NCI-H2107 (cell line): Measurements from ENCODE around the gene TRIO.
"Not testable (repeated sequence)": the region's sequence is repeated elsewhere in the genome, so short reads cannot be mapped to it uniquely, and the experiment has no call there.

Experiments
- DNase-seq: peaks from one replicate; lab custom pipeline; 2025; lab: John Stamatoyannopoulos, UW

TRIO gene

DNA sequence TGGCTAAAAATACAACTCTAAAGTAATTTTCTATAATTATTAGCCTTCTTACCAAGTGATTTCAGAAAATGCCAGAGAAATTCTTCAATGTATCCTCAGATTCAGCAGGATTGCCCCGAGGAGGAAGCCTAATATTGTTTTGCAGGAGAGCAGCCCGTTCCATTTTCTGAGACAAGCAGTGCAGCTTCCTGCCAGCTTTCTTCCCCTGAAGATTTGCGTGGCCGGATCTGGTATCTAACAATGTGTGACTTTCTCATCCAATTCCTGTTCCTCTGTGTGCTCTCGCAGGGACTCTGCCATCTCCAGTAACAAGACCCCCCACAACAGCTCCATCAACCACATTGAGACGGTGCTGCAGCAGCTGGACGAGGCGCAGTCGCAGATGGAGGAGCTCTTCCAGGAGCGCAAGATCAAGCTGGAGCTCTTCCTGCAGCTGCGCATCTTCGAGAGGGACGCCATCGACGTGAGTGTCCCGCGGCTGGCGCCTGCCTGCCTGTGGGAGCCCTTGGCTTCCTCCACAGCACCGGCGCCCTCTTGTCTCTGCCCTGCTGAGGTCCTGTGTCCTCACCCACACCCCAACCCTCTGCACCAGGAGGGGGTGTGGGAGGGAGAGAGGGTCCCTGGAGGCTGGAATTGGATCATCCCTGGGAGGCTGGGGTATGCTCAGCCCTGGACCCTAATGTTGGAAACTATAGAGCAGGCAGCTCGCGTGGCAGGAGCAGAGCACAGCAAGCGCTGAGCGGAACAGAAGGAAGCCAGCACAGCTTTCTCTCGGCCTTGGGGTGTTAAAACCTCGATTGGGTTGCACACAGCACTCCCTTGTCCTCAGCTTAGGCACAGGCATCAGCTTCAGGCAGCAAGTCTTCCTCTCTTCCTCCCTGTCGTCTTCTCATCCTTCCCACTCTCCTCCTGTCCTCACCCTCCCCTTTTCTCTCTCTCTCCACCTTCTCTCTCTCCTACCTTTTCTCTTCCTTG, 216.2 kb downstream of the TRIO start:
- DNase-seq = no peak

DNA sequence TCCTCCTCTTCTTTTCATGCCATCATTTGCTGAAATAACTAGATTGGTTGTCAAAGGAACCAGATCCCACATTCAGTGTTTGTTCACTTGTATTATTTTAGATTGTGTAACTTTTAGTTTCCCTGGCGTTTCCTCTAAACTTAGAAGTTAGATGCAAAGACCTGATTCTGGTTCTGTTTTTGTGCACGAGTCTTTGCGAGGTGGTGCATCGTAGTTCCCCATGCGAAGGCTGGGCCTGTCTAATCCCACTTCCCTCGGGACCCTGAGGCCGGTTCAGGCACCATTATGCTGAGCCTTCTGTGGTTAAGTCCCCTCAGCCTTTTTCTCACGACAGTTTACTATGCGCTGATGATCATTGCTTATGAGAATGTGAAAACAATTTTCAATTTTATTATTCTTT, 219.3 kb downstream of the TRIO start:
- DNase-seq = no peak

DNA sequence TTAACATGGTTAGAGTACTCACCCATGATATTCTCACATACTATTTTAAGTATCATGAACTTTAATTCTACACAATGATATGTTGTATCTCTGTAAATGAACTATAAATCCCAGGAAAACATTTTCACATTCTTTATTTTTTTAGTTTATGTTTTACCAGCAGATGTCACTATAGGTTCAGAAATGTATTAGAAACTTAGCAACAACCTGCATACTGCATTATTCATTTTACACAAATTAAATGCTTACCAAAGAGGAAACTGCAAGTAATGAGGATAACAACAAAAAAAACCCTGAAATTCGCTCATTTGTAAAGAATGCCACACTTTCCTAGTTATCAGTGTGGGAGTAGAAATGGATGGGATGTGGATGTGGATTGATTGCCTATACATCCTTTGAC, 221.0 kb downstream of the TRIO start:
- DNase-seq = no peak

DNA sequence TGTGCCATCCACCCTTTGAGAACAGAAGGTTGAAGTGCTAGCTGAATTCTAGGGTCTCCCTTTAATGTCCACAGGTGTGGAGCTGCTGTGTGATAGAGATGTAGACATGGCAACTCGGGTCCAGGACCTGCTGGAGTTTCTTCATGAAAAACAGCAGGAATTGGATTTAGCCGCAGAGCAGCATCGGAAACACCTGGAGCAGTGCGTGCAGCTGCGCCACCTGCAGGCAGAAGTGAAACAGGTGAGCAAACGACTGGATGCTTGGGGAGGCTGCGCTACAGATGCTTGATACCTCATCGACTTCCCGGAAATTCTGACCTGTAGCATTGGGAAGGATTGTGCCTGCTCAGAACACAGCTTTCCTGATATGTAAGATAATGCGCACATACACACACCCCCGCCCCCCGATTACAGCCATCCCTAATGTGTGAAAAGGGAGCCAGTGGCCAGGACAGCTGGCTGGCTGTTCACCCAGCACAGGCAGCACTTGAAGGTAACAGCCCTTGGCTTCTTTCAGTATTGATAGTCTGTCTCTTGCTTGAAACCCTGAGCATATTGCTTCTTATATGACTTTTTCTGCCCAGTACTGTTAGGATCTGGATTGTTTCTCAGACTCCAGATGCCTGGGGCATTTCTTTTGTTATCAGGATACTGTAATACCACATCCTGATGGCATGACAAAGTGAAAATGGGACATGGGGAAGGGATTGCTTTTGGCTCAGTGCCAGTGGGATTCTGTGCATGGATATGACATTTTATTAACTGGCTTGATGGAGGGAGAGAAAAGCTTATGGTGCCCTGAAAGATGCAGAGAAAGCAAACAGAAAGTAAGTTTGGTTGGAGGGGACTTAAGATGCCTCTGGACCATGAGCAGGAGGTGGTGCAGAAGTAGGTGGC, 221.7 kb downstream of the TRIO start:
- no peak for DNase-seq

DNA sequence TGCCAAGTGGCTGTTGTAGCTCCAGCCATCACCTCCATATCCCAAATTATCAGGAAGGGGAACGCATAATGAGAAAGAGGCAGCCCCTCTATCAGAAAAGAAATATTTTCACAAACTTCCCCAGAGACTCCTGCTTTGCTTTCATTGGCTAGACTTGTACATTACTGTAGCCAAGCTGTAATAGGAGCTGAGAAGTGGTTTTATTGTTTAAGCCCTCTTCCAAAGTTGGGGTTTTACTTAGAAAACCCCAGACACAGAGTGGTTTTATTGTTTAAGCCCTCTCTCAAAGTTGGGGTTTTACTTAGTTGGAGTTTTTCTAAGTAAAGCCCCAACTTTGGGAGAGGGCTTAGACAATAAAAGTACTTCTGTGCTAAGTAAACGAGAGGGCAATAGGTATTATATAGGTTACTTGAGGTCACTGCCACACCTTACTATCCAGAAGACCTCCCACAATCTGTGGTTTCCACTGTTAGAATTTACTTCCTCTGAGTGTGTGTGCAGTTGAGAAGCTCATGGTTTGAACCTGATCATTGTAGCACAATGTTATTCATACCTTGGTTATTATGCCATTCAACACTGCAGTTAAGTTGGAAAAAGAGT, 222.8 kb downstream of the TRIO start:
- no peak for DNase-seq

DNA sequence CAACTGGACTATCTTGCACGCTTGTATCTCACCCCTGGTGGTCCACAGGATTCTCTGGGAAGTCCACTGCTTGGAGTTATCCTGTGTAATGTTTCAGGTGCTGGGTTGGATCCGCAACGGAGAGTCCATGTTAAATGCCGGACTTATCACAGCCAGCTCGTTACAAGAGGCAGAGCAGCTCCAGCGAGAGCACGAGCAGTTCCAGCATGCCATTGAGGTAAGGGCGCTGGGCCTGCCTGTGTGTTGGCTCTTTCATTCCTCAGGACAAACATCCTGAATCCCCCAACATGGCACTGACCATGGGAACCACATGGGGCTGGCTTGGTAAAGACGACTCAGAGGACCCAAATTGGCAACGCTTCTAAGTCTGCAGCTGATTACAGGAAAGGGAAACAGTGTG, 223.6 kb downstream of the TRIO start:
- DNase-seq = no peak

DNA sequence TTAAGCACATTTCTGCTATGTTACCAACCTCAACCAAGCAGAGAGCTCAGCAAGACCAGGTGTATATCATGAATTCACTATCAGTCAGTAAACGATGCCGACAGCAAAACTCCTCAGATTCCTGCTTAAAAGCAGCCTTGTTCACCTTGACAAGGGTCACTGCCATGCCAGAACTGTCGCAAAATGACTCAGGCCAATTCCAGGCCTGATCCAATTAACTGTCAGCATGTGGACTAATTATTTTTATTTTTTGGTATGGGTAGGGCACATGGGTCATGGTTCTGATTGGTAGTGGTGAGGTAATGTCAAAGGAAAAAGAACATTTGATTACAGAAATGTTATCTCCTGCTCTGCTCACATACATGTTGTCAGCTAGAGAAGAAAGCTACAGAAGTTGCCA, 224.2 kb downstream of the TRIO start:
- no peak for DNase-seq

DNA sequence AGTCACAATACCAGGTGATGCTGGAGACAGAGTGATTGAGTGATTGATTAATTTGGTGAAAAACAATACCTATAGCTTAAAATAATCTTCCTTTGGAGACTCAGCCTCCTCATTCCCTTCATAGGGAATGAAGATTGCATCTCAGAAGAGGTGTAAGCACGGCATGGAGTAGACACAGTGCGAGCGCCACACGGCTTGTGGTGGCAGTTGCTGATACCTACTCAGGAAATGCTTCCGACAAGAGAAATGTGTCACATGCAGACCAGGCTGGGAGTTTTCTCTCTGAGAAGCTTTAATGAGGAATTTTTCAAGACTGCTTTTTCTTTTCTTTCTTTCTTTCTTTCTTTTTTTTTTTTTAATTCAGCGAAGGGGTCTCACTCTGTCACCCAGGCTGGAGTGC, 226.6 kb downstream of the TRIO start:
- no peak for DNase-seq

DNA sequence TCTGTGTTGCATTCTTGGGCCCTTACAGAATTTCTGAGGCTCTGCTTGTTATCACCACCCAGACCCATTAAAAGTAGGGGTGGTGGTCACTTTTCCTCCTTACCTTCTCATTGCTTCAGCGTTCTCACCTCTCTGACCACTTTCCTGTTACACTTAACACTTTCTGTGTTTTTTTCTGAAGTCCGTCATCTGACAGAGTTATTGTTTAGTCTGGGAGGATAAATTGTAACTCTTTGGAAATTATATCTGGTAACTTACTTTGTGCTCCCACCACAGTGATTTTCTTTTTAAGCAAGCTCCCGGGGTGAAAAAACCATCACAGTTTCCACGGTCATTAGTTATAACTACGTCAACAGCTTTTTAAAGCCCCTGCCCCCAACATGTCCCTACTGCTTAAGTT, 227.2 kb downstream of the TRIO start:
- no peak for DNase-seq

DNA sequence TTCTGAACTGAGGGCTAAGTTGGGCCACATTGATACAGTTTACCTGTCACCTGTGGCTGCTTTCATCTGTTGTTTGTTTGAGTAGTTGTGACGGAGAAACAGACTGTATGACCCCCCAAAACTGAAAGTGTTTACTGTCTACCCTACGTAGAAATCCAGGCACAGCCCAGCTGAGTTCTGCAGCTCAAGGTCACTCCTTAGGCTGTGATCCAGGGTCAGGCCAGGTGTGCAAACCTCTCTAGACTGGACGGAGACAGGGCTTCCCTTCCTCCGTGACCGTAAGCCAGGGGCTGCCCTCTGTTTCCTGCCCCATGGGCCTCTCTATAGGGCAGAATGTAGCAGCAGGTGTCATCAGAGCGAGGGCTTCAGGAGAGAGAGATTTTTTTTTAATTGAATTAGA, 230.5 kb downstream of the TRIO start:
- no peak for DNase-seq

DNA sequence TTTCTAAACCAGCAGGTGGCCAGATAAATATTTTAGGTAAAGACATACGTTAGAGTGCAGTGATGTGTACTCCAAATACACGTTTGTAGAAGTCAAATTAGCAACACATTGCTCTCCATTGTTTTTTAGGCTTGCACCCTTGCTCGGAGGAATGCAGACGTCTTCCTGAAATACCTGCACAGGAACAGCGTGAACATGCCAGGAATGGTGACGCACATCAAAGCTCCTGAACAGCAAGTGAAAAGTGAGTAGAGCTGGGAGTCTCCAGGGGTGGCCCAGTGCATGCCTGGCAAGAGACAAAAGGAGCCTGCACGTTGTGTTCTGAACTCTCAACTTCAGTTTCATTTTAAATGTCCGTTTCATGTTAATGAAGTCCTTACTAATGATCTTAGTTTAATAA, 231.0 kb downstream of the TRIO start:
- DNase-seq = no peak

DNA sequence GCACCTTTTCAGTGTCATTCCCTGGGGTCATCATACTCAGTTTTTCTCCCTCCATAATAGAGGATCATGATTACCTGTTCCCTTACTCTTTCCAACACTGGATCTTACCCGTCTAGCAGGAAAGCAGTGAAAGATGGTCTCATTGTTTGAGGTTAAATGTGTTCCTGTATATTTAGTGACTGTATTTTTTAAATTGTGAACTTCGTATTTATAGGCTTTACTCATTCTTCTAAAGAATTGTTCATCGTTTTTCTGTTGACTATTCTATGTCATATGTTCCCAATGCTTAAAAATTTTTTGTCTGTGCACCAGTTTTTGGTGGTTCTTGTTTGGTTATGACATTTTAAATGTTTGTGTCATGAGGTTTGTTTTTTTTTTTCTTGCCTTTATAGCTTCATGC, 233.6 kb downstream of the TRIO start:
- DNase-seq = no peak

DNA sequence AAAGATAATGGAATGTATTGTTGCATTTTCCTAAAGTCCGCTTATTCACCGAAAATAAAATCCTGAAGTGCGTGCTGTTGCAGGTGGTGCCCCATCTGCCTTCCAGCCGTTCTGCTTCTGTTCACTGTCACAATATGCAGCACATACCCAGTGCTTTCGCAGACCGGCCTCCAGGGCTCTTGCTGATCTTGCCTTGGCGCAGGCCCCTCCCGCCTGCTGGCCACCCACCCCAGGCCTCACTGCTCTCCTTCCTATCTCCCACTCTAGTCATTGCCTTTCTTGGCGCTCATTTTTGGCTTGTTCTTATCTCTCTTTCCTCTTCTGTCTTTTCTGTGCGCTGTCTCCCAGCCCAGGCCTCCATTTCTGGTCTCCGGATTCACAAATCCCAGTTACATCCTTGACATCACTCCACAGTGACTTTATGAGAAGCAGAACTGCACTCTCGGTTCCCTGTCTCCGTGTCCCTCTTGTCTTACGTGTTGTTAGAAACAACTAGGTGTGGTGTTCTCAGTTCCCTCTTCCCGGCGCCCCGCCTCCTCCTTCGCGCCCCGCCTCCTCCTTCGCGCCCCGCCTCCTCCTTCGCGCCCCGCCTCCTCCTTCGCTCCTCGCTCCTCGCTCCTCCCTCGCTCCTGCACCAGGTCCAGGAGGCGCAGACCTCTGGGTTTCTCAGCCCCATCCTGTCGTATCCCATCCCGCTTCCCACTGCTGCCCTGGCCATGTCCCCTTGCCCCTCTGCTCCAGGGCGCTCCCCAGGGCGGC, 236.8 kb downstream of the TRIO start:
- no peak for DNase-seq

DNA sequence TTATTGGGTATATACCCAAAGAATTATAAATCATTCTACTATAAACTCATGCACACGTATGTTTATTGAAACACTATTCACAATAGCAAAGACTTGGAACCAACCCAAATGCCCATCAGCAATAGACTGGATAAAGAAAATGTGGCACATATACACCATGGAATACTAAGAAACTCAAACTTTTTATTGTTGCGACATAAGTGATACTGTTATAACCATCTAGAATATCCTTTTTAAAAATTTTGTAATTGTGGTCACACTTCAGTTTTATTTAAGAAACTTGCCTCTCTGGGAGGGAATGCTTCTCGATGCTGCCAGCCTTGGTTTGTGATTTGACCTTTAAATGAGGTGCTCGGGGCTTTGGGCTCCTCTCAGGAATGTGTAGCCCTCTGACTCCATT, 237.6 kb downstream of the TRIO start:
- no peak for DNase-seq

DNA sequence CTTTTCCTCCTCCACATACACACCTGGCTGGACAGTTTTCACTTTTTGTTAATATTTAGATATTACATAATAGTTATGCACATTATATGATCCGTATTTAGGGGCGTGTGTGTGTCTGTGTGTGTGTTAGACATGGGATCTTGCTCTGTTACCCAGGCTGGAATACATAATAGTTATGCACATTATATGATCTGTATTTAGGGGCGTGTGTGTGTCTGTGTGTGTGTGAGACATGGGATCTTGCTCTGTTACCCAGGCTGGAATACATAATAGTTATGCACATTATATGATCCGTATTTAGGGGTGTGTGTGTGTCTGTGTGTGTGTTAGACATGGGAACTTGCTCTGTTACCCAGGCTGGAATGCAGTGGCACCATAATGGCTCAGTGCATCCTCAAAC, 239.5 kb downstream of the TRIO start:
- no peak for DNase-seq

DNA sequence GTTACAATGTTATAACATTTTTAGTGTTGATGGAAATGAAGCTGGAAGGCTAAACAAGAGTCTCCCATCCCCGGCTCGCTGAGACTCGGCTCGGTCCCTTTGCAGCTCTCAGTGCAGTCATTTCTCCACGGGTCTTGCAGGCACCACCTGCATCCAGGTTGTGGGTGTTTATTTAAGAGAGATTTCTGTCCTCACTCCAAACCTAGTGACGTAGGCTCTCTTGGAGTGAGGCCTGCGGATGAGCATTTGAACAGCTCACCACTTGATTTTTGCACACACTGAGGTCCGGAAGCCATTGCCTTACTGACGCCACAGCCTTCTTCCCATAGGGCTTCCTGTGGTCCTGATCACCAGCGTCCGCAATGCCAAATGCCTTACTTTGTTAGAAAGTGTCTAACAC, 240.8 kb downstream of the TRIO start:
- DNase-seq = no peak

DNA sequence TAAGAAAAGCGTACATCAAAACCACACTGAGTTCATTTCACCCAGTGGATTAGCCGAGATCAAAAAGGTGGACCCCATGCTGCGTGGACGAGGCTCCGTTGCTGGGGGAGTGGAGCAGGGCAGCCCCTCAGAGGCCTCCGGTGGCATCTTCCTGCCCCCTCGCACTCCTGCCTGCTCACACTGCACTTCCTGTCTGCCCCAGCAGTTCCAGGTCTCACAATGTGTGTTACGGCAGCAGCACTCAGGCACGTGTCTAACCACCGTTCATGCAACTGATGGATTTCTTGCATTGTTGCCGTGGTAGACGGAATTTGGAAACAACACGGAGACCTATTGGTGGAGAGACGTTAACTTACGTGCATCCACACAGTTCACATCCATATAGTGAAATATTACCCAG, 241.9 kb downstream of the TRIO start:
- no peak for DNase-seq

DNA sequence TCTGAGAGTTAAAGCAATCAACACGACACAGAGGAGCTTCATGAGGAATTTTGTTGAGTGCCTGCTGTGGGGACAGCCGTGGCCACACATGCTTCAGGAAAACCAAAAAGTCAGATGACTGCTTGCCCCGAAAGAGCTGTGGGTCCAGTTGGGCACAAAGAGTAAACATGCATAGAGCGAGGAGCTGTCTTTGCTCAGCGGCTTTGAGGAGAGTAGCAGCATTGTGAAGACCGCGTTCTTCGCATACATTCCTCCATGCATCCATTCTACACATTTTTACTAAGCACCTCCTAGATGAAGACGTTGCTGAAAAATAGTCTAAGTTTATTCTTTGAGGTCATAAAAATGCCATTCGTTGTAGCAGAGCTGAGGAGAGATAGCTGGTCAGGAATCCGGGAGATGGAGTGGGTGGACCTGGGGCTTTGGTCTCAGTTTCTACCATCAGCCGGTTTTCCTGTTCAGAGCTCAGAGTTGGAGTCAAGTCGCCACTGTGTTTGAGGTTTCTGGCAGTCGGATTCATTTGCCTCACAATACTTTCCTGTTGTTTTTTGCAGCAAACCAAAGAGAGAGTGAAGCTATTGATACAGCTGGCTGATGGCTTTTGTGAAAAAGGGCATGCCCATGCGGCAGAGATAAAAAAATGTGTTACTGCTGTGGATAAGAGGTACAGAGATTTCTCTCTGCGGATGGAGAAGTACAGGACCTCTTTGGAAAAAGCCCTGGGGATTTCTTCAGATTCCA, 243.9 kb downstream of the TRIO start:
- DNase-seq = no peak

DNA sequence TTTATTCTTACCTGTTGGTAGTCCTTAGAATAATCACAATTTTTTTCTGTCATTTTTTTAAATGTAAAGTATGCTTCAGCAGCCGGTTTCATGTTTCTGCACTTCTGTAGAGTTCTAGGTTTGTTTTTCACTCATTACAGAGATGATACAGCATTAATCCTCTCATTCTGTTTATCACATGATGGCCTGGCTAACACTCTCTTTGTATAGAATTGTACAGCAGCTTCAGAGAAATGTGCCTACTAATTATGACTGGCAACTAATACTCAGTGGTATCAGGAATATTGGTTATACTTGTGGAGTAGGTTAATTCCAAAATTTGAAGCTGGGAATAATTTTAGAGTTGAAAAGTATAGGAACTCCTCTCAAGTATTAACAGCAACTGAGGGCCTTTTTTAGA, 245.6 kb downstream of the TRIO start:
- DNase-seq = no peak

DNA sequence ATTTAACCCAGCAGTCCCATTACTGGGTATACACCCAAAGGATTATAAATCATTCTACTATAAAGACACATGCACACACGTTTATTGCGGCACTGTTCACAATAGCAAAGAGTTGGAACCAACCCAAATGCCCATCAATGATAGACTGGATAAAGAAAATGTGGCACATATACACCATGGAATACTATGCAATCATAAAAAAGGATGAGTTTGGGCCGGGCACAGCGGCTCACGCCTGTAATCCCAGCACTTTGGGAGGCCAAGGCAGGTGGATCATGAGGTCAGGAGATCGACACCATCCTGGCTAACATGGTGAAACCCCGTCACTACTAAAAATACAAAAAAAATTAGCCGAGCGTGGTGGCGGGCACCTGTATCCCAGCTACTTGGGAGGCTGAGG, 249.4 kb downstream of the TRIO start:
- DNase-seq = not testable (repeated sequence)

DNA sequence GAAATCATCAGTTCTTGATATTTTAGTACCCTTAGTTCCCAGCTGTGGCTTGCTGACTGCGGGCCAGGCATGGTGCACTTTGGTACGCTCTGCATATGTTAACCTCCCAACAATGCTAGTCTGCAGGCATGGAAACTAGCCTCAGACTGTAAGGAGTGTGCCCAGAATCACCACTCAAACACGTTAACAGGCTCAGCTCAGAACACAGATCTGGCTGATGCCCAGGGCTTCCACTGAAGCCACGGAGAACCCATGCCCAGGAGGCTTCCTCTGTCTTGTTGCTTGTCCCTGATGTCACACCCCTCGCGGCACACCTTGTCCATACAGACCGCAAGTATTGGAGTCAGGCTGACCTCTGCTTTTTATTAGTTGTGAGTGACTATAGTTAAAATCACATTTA, 251.2 kb downstream of the TRIO start:
- no peak for DNase-seq
